SK-N-SH (cell line): ENCODE measurements around the gene TBX2. TPM values are rescaled to one million over a fixed set of nuclear protein-coding genes. Genes with fewer than 3 reads are reported as not detected.

Experiments
- CTCF ChIA-PET: fragments of 300-600, 350-600 bp; formaldehyde crosslinking; extraction: SDS; loops from one replicate; lab custom pipeline; 2021; lab: Yijun Ruan, JAX
- POLR2A ChIA-PET: fragments of 350-600 bp; sonication (Branson Sonifier 250); formaldehyde crosslinking; extraction: SDS; loops from one replicate; lab custom pipeline; 2020; ENCODE audit warnings: antibody characterized with exemption, inconsistent platforms; lab: Yijun Ruan, JAX
- DNase-seq: peaks from one replicate; pipeline ENCODE4 v3.0.0; 2012
- H2AFZ ChIP-seq: fragments of 200-600 bp; sonication (generic); 2 replicates; pipeline ENCODE4 v1.8.1; 2016; ENCODE audit warnings: antibody characterized with exemption, mild to moderate bottlenecking, low read depth
- H3F3A ChIP-seq: fragments of 200-600 bp; sonication (generic); replicated peaks from 2 replicates; pipeline ENCODE3; 2016; ENCODE audit warnings: antibody characterized with exemption, mild to moderate bottlenecking; ENCODE audit not compliant: insufficient read depth
- H3K27ac ChIP-seq, 2 experiments: fragments of 200-500 bp in 1 of 2; fragments of 200-600 bp in 1 of 2; sonication (Bioruptor generic) in 1 of 2; sonication (generic), shearing (Covaris generic) in 1 of 2; 2 replicates each; pipeline versions ENCODE4 v1.5.1 to v1.6.1; 2014 to 2016; ENCODE audit warnings: low read depth in 2 of 2, inconsistent platforms in 1 of 2, low read length in 1 of 2, mild to moderate bottlenecking in 1 of 2, mixed read lengths in 1 of 2
- H3K27me3 ChIP-seq: fragments of 200-600 bp; sonication (generic), shearing (Covaris generic); 2 replicates; pipeline ENCODE4 v1.6.1; 2016; ENCODE audit warnings: mixed run types; ENCODE audit not compliant: insufficient read depth
- H3K36me3 ChIP-seq, 2 experiments: fragments of 200-500 bp in 1 of 2; fragments of 200-600 bp in 1 of 2; sonication (Bioruptor generic) in 1 of 2; sonication (generic) in 1 of 2; replicated peaks in 1 of 2; 2 replicates each; pipeline versions ENCODE3 to v1.5.1; 2014 to 2016; ENCODE audit warnings: low read length in 1 of 2, mild to moderate bottlenecking in 1 of 2; ENCODE audit not compliant: insufficient read depth in 2 of 2, control insufficient read depth in 1 of 2
- H3K4me1 ChIP-seq, 2 experiments: fragments of 200-500 bp in 1 of 2; fragments of 200-600 bp in 1 of 2; sonication (Bioruptor generic) in 1 of 2; sonication (generic), shearing (Covaris generic) in 1 of 2; 2 replicates each; pipeline versions ENCODE4 v1.5.1 to v1.6.1; 2014 to 2016; ENCODE audit warnings: low read depth in 1 of 2, low read length in 1 of 2, mixed run types in 1 of 2; ENCODE audit not compliant: insufficient read depth in 2 of 2, control insufficient read depth in 1 of 2
- H3K4me2 ChIP-seq: fragments of 200-600 bp; sonication (generic), shearing (Covaris generic); 2 replicates; pipeline ENCODE4 v1.6.1; 2017; ENCODE audit warnings: mixed run types
- H3K4me3 ChIP-seq, 2 experiments: fragments of 200-500 bp in 1 of 2; fragments of 200-600 bp in 1 of 2; sonication (Bioruptor generic) in 1 of 2; sonication (generic), shearing (Covaris generic) in 1 of 2; 2 replicates each; pipeline versions ENCODE4 v1.5.1 to v1.8.1; 2014 to 2016; ENCODE audit warnings: low read depth in 2 of 2, inconsistent platforms in 1 of 2, low read length in 1 of 2, mild to moderate bottlenecking in 1 of 2, mixed read lengths in 1 of 2, moderate library complexity in 1 of 2
- H3K79me2 ChIP-seq: fragments of 200-600 bp; sonication (generic); 2 replicates; pipeline ENCODE4 v1.8.1; 2017; ENCODE audit warnings: mild to moderate bottlenecking; ENCODE audit not compliant: insufficient read depth
- H3K9ac ChIP-seq: fragments of 200-600 bp; sonication (generic); 2 replicates; pipeline ENCODE4 v1.6.1; 2017; ENCODE audit warnings: mixed run types
- H3K9me2 ChIP-seq: fragments of 200-600 bp; sonication (generic); 2 replicates; pipeline ENCODE4 v1.6.1; 2017; ENCODE audit warnings: mixed run types
- H3K9me3 ChIP-seq: fragments of 200-600 bp; sonication (generic); 2 replicates; pipeline ENCODE4 v1.6.1; 2017; ENCODE audit warnings: mixed run types, mild to moderate bottlenecking, moderate library complexity
- H4K20me1 ChIP-seq: fragments of 200-600 bp; sonication (generic); 2 replicates; pipeline ENCODE4 v1.6.1; 2017; ENCODE audit warnings: mild to moderate bottlenecking, mixed run types; ENCODE audit not compliant: insufficient read depth
- CTCF ChIP-seq: fragments of 200-600 bp; sonication (generic); IDR thresholded peaks from 2 replicates; pipeline ENCODE4 v1.6.1; 2017; ENCODE audit warnings: antibody characterized with exemption, mild to moderate bottlenecking, moderate library complexity
- FOXJ3 ChIP-seq: sonication (generic); formaldehyde crosslinking; IDR thresholded peaks from 2 replicates; pipeline ENCODE4 v1.5.1; 2020; ENCODE audit warnings: mild to moderate bottlenecking, missing genetic modification reagents
- FOXM1 ChIP-seq: IDR thresholded peaks from 2 replicates; pipeline ENCODE4 v1.4.0; 2012; ENCODE audit warnings: low read depth, mild to moderate bottlenecking
- GABPA ChIP-seq: IDR thresholded peaks from 2 replicates; pipeline ENCODE4 v1.4.0; 2012; ENCODE audit warnings: low read depth, mild to moderate bottlenecking
- MEF2A ChIP-seq: IDR thresholded peaks from 2 replicates; pipeline ENCODE4 v1.4.0; 2012; ENCODE audit warnings: low read depth, borderline replicate concordance
- MXI1 ChIP-seq: IDR thresholded peaks from 2 replicates; pipeline ENCODE4 v1.6.1; 2012; ENCODE audit warnings: mild to moderate bottlenecking, low read depth, low read length, improper control_type of control experiment
- RAD21 ChIP-seq: IDR thresholded peaks from 2 replicates; pipeline ENCODE4 v1.6.1; 2012; ENCODE audit warnings: mild to moderate bottlenecking, low read length
- RCOR1 ChIP-seq: fragments of 150-350 bp; IDR thresholded peaks from 2 replicates; pipeline ENCODE4 v1.6.1; 2017; ENCODE audit warnings: antibody characterized with exemption, low read length
- REST ChIP-seq: IDR thresholded peaks from 2 replicates; pipeline ENCODE4 v1.6.1; 2012; ENCODE audit warnings: mild to moderate bottlenecking, low read depth, low read length, moderate library complexity
- RFX5 ChIP-seq: IDR thresholded peaks from 2 replicates; pipeline ENCODE4 v1.6.1; 2012; ENCODE audit warnings: mild to moderate bottlenecking, improper control_type of control experiment, low read length
- SMC3 ChIP-seq: IDR thresholded peaks from 2 replicates; pipeline ENCODE4 v1.6.1; 2012; ENCODE audit warnings: low read depth, low read length, improper control_type of control experiment
- TCF12 ChIP-seq: IDR thresholded peaks from 2 replicates; pipeline ENCODE4 v1.4.0; 2012
- TEAD4 ChIP-seq: IDR thresholded peaks from 2 replicates; pipeline ENCODE4 v1.4.0; 2012; ENCODE audit warnings: mild to moderate bottlenecking, borderline replicate concordance; ENCODE audit not compliant: insufficient read depth
- USF1 ChIP-seq: IDR thresholded peaks from 2 replicates; pipeline ENCODE4 v1.4.0; 2012; ENCODE audit warnings: low read depth, borderline replicate concordance
- USF2 ChIP-seq: fragments of 150-350 bp; IDR thresholded peaks from 2 replicates; pipeline ENCODE4 v1.6.1; 2017; ENCODE audit warnings: antibody characterized with exemption, low read length, low read depth, borderline replicate concordance
- WGBS: methylation state at CpG from one replicate; pipeline ENCODE4 v1.1.6; 2017; ENCODE audit warnings: low lambda C conversion rate; 5-methylcytosine and 5-hydroxymethylcytosine counted together
- polyA plus RNA-seq, 3 experiments: library from polyadenylated mRNA; depleted of rRNA; stranded (reverse); fragments of >200 nt; gene quantifications; 2 replicates each; pipeline ENCODE4 v1.2.3, GENCODE V29; 2012
- TF ChIP-seq, protein P1 (sequence below): IDR thresholded peaks from 2 replicates; pipeline ENCODE4 v1.4.0; 2012; ENCODE audit warnings: low read depth

Gene TBX2
- polyA plus RNA-seq, 1 of the 3 experiments (the other 2 are of a cell fraction), result 57.8 TPM

DNA sequence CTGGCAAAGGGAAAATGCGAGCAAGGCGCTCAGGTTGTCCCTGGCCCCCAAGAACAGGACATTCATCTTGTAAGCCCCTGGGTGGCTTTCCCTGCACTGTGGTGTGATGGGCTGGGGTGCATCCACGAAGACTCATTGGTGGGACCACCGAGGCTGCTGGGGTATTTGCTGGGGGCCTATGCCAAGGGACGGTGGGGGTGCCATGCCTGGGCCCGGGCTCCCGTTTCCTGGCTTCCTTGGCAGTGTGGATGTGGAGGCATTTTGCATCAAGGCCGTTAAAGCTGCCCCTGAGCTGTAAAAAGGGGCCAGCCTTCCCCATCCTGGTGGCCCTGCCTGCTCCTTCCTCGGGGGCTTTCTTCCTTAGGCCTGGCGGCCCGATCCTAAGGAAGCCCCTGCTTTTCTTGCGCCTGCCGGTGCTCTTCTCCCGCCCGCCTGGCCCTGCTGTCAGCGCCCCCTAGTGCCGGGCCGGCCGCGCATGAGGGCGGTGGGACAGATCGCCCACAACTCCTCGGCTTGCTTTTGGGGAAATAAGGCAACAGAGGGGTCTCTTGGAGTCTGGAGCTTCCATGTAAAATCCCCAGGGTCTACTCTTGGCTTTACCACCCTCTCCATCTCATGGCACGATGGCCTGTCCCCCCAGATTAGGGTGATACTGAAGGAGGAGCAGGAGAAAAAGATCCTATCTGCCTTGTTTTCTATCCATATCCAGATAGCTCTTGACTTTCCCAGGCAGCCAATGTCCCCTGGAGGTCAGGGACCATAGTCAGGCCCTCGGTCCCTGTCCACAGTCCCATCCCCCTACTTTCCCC lies 9.8 kb upstream of the TBX2 start:
- ChIA-PET CTCF (interaction anchor here (0.6 to 1.6 kb wide), 28 partner anchors 9 to 644 kb away, joined by 3 to 11 read pairs (median 3); partner anchors contain the start of gene TBX2), POLR2A (no interaction called here)
- no peaks in the 10 kb centered on the region for H3K9me3 ChIP-seq
- peak; percentile 48 for TF ChIP-seq SMC3
- TF ChIP-seq CTCF, result peak; percentile 87
- TF ChIP-seq TEAD4, result no peak
- TF ChIP-seq, protein P1, sequence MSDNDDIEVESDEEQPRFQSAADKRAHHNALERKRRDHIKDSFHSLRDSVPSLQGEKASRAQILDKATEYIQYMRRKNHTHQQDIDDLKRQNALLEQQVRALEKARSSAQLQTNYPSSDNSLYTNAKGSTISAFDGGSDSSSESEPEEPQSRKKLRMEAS, result no peak
- no peak for TF ChIP-seq FOXJ3 (CRISPR knock-in tag)
- TF ChIP-seq GABPA, result no peak
- peak; percentile 58 for TF ChIP-seq RAD21
- WGBS, result 83% methylated on average over 21 of the region's 25 CpGs
- H3F3A ChIP-seq, result peaks cover 6% of the 10 kb centered on the region
- no peaks in the 10 kb centered on the region for H3K27me3 ChIP-seq
- H3K27ac ChIP-seq, result no peak overlapping the region; a peak in 1 of 4 replicates
- H3K4me2 ChIP-seq, result no peak overlapping the region
- peak; percentile 80 for DNase-seq
- no peak overlapping the region for H2AFZ ChIP-seq
- peaks cover 0 to 8% of the 10 kb centered on the region in 2 experiments for H3K36me3 ChIP-seq
- peaks cover 5 to 89% of the 10 kb centered on the region in 2 experiments; a peak in 2 of 4 replicates for H3K4me1 ChIP-seq
- H3K79me2 ChIP-seq, result peaks cover 29% of the 10 kb centered on the region
- H3K4me3 ChIP-seq, result peak overlapping the region in 1 of 2 experiments; percentile 30; a peak in 1 of 4 replicates
- no peak overlapping the region for H3K9ac ChIP-seq
- no peaks in the 10 kb centered on the region for H4K20me1 ChIP-seq
- H3K9me2 ChIP-seq, result no peaks in the 10 kb centered on the region

GRCh38 chr17:61390479-61390791 lies 9.2 kb upstream of the TBX2 start:
- CTCF ChIA-PET, result interaction anchor here (0.6 to 1.4 kb wide), 20 partner anchors 8 to 644 kb away, joined by 3 to 11 read pairs (median 3); no protein-coding TSS in a partner anchor
- Histone ChIP-seq H3K9me2 (no peaks in the 10 kb centered on the region), H3K36me3 (peaks cover 0 to 8% of the 10 kb centered on the region in 2 experiments), H3K4me2 (no peak overlapping the region), H4K20me1 (no peaks in the 10 kb centered on the region), H3K4me3 (no peak overlapping the region), H3K4me1 (peaks cover 5 to 89% of the 10 kb centered on the region in 2 experiments; a peak in 2 of 4 replicates), H3K27ac (no peak overlapping the region; a peak in 1 of 4 replicates), H3K9me3 (no peaks in the 10 kb centered on the region), H3F3A (peaks cover 11% of the 10 kb centered on the region), H2AFZ (no peak overlapping the region), H3K9ac (no peak overlapping the region), H3K27me3 (no peaks in the 10 kb centered on the region), H3K79me2 (peaks cover 35% of the 10 kb centered on the region)
- no peak for DNase-seq
- no peak for TF ChIP-seq FOXM1
- TF ChIP-seq RCOR1, result no peak
- TF ChIP-seq GABPA, result no peak
- no peak for TF ChIP-seq TCF12
- TF ChIP-seq USF2, result no peak
- TF ChIP-seq USF1, result no peak
- no peak for TF ChIP-seq RFX5
- no peak for TF ChIP-seq MXI1
- TF ChIP-seq MEF2A, result no peak
- no peak for TF ChIP-seq REST
- POLR2A ChIA-PET, result no interaction called here
- WGBS, result 92% methylated on average over 11 of the region's 11 CpGs
